Activated T-cell treated with anti-CD3 and anti-CD28 coated beads, Interleukin-2, amount 50 U/mL, for 72 hours (primary cell): Measurements from ENCODE around the gene IST1. TPM values are rescaled to one million over a fixed set of nuclear protein-coding genes. Genes with fewer than 3 reads are reported as not detected.
"Not testable (repeated sequence)": the region's sequence is repeated elsewhere in the genome, so short reads cannot be mapped to it uniquely, and the experiment has no call there.

Experiments used
- ATAC-seq, 2 donors: fragments of 150-1000 bp; cut with Tn5 transposase; replicated peaks in 1 of 2; 2 replicates each; pipeline ENCODE4 v1.10.0; 2021; ENCODE audit warnings: moderate library complexity in 2 of 2, mild to moderate bottlenecking in 1 of 2
- DNase-seq, 2 donors: peaks; one replicate each; pipeline ENCODE4 v3.0.0; 2021 to 2022; ENCODE audit warnings: mixed read lengths in 1 of 2
- H3K27ac Mint-ChIP-seq: one replicate; pipeline ENCODE4 v1.8.0; 2022; ENCODE audit warnings: mild to moderate bottlenecking, moderate library complexity, mixed read lengths
- H3K27me3 Mint-ChIP-seq: one replicate; pipeline ENCODE4 v1.8.0; 2022; ENCODE audit warnings: low read depth, mixed read lengths
- H3K36me3 Mint-ChIP-seq, 2 donors: one replicate each; pipeline ENCODE4 v1.8.0; 2022; ENCODE audit warnings: mixed read lengths in 2 of 2, mild to moderate bottlenecking in 1 of 2; ENCODE audit not compliant: insufficient read depth in 2 of 2
- H3K4me1 Mint-ChIP-seq: one replicate; pipeline ENCODE4 v1.8.0; 2022; ENCODE audit warnings: low read depth, mixed read lengths
- H3K4me3 Mint-ChIP-seq, 2 donors: one replicate each; pipeline ENCODE4 v1.8.0; 2022; ENCODE audit warnings: mild to moderate bottlenecking in 2 of 2, mixed read lengths in 2 of 2, moderate library complexity in 2 of 2
- H3K9me3 Mint-ChIP-seq, 2 donors: one replicate each; pipeline ENCODE4 v1.8.0; 2022; ENCODE audit warnings: mixed read lengths in 2 of 2
- total RNA-seq, 2 donors: library from RNA; stranded (reverse); gene quantifications; one replicate each; pipeline ENCODE4 v1.2.3, GENCODE V29; 2022

Gene IST1
- total RNA-seq, 2 donors from 2014 or later, result 190 to 194 TPM

- Mint-ChIP-seq H3K4me1 (peaks cover 10% of the 10 kb centered on the region), H3K36me3 (peaks cover 4 to 7% of the 10 kb centered on the region in 2 donors), H3K4me3 (no peak overlapping the region), H3K9me3 (no peaks in the 10 kb centered on the region), H3K27ac (no peak overlapping the region), H3K27me3 (no peaks in the 10 kb centered on the region)
- DNase-seq (no peak), ATAC-seq (no peak)
Observed at GRCh38 chr16:71863995-71864394, 31.3 kb upstream of the IST1 start.

- H3K9me3 Mint-ChIP-seq, result no peaks in the 10 kb centered on the region
- peaks cover 7 to 8% of the 10 kb centered on the region in 2 donors for H3K36me3 Mint-ChIP-seq
- no peak overlapping the region for H3K27ac Mint-ChIP-seq
- no peak overlapping the region for H3K4me3 Mint-ChIP-seq
- DNase-seq (no peak), ATAC-seq (peak; percentile 32 to 51)
- H3K27me3 Mint-ChIP-seq, result no peaks in the 10 kb centered on the region
- peaks cover 19% of the 10 kb centered on the region for H3K4me1 Mint-ChIP-seq
Observed at GRCh38 chr16:71865173-71865863, 30.0 kb upstream of the IST1 start.

GRCh38 chr16:71867175-71867574 is 28.2 kb upstream of the IST1 start:
- not testable (repeated sequence) for DNase-seq, H3K27me3 Mint-ChIP-seq, H3K9me3 Mint-ChIP-seq, H3K36me3 Mint-ChIP-seq, H3K4me3 Mint-ChIP-seq, H3K27ac Mint-ChIP-seq, ATAC-seq
- H3K4me1 Mint-ChIP-seq, result peaks cover 31% of the 10 kb centered on the region

GRCh38 chr16:71867939-71868338 is 27.4 kb upstream of the IST1 start:
- ATAC-seq (no peak), DNase-seq (no peak)
- H3K4me3 Mint-ChIP-seq, result no peak overlapping the region

GRCh38 chr16:71869089-71869488 is 26.2 kb upstream of the IST1 start:
- Mint-ChIP-seq H3K4me3 (no peak overlapping the region), H3K27me3 (no peaks in the 10 kb centered on the region), H3K4me1 (peaks cover 44% of the 10 kb centered on the region), H3K27ac (no peak overlapping the region), H3K9me3 (no peaks in the 10 kb centered on the region), H3K36me3 (peaks cover 4 to 11% of the 10 kb centered on the region in 2 donors)
- no peak for DNase-seq
- ATAC-seq, result no peak

More at GRCh38 chr16:71867939-71868338, 27.4 kb upstream of the IST1 start:
- Mint-ChIP-seq H3K27me3 (no peaks in the 10 kb centered on the region), H3K36me3 (peaks cover 4 to 8% of the 10 kb centered on the region in 2 donors), H3K4me1 (peaks cover 39% of the 10 kb centered on the region), H3K9me3 (no peaks in the 10 kb centered on the region), H3K27ac (no peak overlapping the region)

- Mint-ChIP-seq H3K27me3 (no peaks in the 10 kb centered on the region), H3K4me3 (no peak overlapping the region), H3K27ac (no peak overlapping the region), H3K4me1 (peaks cover 34% of the 10 kb centered on the region), H3K36me3 (peaks cover 2 to 8% of the 10 kb centered on the region in 2 donors), H3K9me3 (no peaks in the 10 kb centered on the region)
- ATAC-seq, result no peak
- DNase-seq, result no peak
Observed at GRCh38 chr16:71870818-71871217, 24.5 kb upstream of the IST1 start.

GRCh38 chr16:71873199-71873598 is 22.1 kb upstream of the IST1 start:
- H3K36me3 Mint-ChIP-seq, result peaks cover 0 to 11% of the 10 kb centered on the region in 2 donors
- peak overlapping the region; percentile 64 to 68 for H3K4me3 Mint-ChIP-seq
- no peaks in the 10 kb centered on the region for H3K9me3 Mint-ChIP-seq
- H3K27me3 Mint-ChIP-seq, result no peaks in the 10 kb centered on the region
- peaks cover 34% of the 10 kb centered on the region for H3K4me1 Mint-ChIP-seq
- DNase-seq (no peak), ATAC-seq (peak in 1 of 2 donors; percentile 21)
- H3K27ac Mint-ChIP-seq, result peak overlapping the region; percentile 81

GRCh38 chr16:71878911-71879310 is 16.4 kb upstream of the IST1 start:
- no peak for ATAC-seq
- no peaks in the 10 kb centered on the region for H3K9me3 Mint-ChIP-seq
- no peak overlapping the region for H3K4me3 Mint-ChIP-seq
- H3K27ac Mint-ChIP-seq, result no peak overlapping the region
- DNase-seq, result no peak
- peaks cover 35% of the 10 kb centered on the region for H3K4me1 Mint-ChIP-seq
- H3K36me3 Mint-ChIP-seq, result peaks cover 6 to 20% of the 10 kb centered on the region in 2 donors
- H3K27me3 Mint-ChIP-seq, result no peaks in the 10 kb centered on the region

GRCh38 chr16:71880176-71880575 is 15.2 kb upstream of the IST1 start:
- Mint-ChIP-seq H3K27ac (no peak overlapping the region), H3K4me1 (peaks cover 45% of the 10 kb centered on the region), H3K36me3 (peaks cover 6 to 19% of the 10 kb centered on the region in 2 donors), H3K9me3 (no peaks in the 10 kb centered on the region), H3K27me3 (peaks cover 2% of the 10 kb centered on the region), H3K4me3 (no peak overlapping the region)
- ATAC-seq (no peak), DNase-seq (no peak)

- peaks cover 50% of the 10 kb centered on the region for H3K4me1 Mint-ChIP-seq
- ATAC-seq (peak; percentile 47), DNase-seq (peak; percentile 81 to 83)
- peak overlapping the region; percentile 80 to 81 for H3K4me3 Mint-ChIP-seq
- H3K27me3 Mint-ChIP-seq, result peaks cover 12% of the 10 kb centered on the region
- H3K9me3 Mint-ChIP-seq, result no peaks in the 10 kb centered on the region
- H3K36me3 Mint-ChIP-seq, result peaks cover 6 to 18% of the 10 kb centered on the region in 2 donors
- peak overlapping the region; percentile 61 for H3K27ac Mint-ChIP-seq
Observed at GRCh38 chr16:71882505-71883167, 12.7 kb upstream of the IST1 start.

- Mint-ChIP-seq H3K4me1 (peaks cover 50% of the 10 kb centered on the region), H3K4me3 (peak overlapping the region; percentile 80 to 81), H3K27me3 (peaks cover 12% of the 10 kb centered on the region), H3K9me3 (no peaks in the 10 kb centered on the region), H3K36me3 (peaks cover 6 to 18% of the 10 kb centered on the region in 2 donors), H3K27ac (peak overlapping the region; percentile 61)
- DNase-seq, result peak; percentile 67 to 71
- peak; percentile 49 to 50 for ATAC-seq
Observed at GRCh38 chr16:71883168-71883848, 12.0 kb upstream of the IST1 start.

GRCh38 chr16:71883849-71884638 is 11.3 kb upstream of the IST1 start, which contains the start of gene ZNF821:
TSS of gene ZNF821 (minus strand) at chr16:71884182. CDS start at chr16:71879946, 4,236 bp downstream.
- H3K27ac Mint-ChIP-seq, result peak within 1 kb of the TSS; percentile 95
- no peaks in the 10 kb centered on the region for H3K9me3 Mint-ChIP-seq
- H3K4me1 Mint-ChIP-seq, result peaks cover 50% of the 10 kb centered on the region
- H3K4me3 Mint-ChIP-seq, result peak within 1 kb of the TSS; percentile 94 to 99
- H3K27me3 Mint-ChIP-seq, result peaks cover 12% of the 10 kb centered on the region
- DNase-seq (peak; percentile 82 to 85), ATAC-seq (peak; percentile 73 to 80)
- peaks cover 4 to 16% of the 10 kb centered on the region in 2 donors for H3K36me3 Mint-ChIP-seq
